HG02885 (cell line): Measurements from ENCODE around the gene PLA2G3.
A peak's percentile ranks its signal among the peaks of the same experiment; 100 is the strongest.

ENCODE experiments used
- ATAC-seq: cut with Tn5 transposase; IDR thresholded peaks from one replicate; pipeline ENCODE4 v1.9.1; 2021; ENCODE audit warnings: mild to moderate bottlenecking; ENCODE audit not compliant: unreplicated experiment, poor library complexity

PLA2G3 gene

GRCh38 chr22:31089160-31090100, 50.9 kb downstream of the PLA2G3 start:
- ATAC-seq: no peak

GRCh38 chr22:31088233-31088986, 51.9 kb downstream of the PLA2G3 start:
- no peak for ATAC-seq

- no peak for ATAC-seq
These were observed 52.5 kb downstream of the PLA2G3 start for GRCh38 chr22:31087744-31088215.

- no peak for ATAC-seq
These were observed 53.5 kb downstream of the PLA2G3 start for GRCh38 chr22:31086703-31087330.

GRCh38 chr22:31085928-31086327, 54.4 kb downstream of the PLA2G3 start:
- ATAC-seq: no peak

GRCh38 chr22:31085493-31085824, 54.8 kb downstream of the PLA2G3 start:
- ATAC-seq: no peak

- ATAC-seq: peak; percentile 64
These were observed 55.4 kb downstream of the PLA2G3 start for GRCh38 chr22:31084811-31085492.
